Activated CD4-positive, alpha-beta memory T cell treated with anti-CD3 and anti-CD28 coated beads for 36 hours (primary cell): ENCODE results near the gene C4orf51. TPM values are rescaled to one million over a fixed set of nuclear protein-coding genes. Genes with fewer than 3 reads are reported as not detected.

Source experiments
- CTCF ChIA-PET: fragments of 350-600 bp; sonication (Branson Sonifier 250); formaldehyde crosslinking; loops from one replicate; lab custom pipeline; 2021; ENCODE audit warnings: antibody characterized with exemption, inconsistent platforms; lab: Charles Lee
- POLR2A ChIA-PET: fragments of 350-600 bp; sonication (Branson Sonifier 250); formaldehyde crosslinking; loops from one replicate; lab custom pipeline; 2021; ENCODE audit warnings: antibody characterized with exemption; lab: Charles Lee
- DNase-seq: peaks from one replicate; pipeline ENCODE4 v3.0.0-alpha.2; 2020
- H3K27ac Mint-ChIP-seq: one replicate; pipeline ENCODE4 v1.8.0; 2021; ENCODE audit warnings: mixed read lengths
- H3K27me3 Mint-ChIP-seq: one replicate; pipeline ENCODE4 v1.8.0; 2021; ENCODE audit warnings: mixed read lengths
- H3K36me3 Mint-ChIP-seq: one replicate; pipeline ENCODE4 v1.8.0; 2021; ENCODE audit warnings: mixed read lengths
- H3K4me1 Mint-ChIP-seq: one replicate; pipeline ENCODE4 v1.8.0; 2021; ENCODE audit warnings: low read depth, mixed read lengths
- H3K4me3 Mint-ChIP-seq: one replicate; pipeline ENCODE4 v1.8.0; 2021; ENCODE audit warnings: mild to moderate bottlenecking, mixed read lengths
- H3K9me3 Mint-ChIP-seq: one replicate; pipeline ENCODE4 v1.8.0; 2021; ENCODE audit warnings: mixed read lengths
- intact Hi-C: fragments of 100-400 bp; cut with micrococcal nuclease; formaldehyde crosslinking; loops from one replicate; pipeline ENCODE4 v1.15.1; 2023
- total RNA-seq, 2 experiments: library from RNA; stranded (reverse); gene quantifications; one replicate each; pipeline ENCODE4 v1.2.3, GENCODE V29; 2021

Gene C4orf51
- total RNA-seq, 2 experiments from 2014 or later = not detected

DNA sequence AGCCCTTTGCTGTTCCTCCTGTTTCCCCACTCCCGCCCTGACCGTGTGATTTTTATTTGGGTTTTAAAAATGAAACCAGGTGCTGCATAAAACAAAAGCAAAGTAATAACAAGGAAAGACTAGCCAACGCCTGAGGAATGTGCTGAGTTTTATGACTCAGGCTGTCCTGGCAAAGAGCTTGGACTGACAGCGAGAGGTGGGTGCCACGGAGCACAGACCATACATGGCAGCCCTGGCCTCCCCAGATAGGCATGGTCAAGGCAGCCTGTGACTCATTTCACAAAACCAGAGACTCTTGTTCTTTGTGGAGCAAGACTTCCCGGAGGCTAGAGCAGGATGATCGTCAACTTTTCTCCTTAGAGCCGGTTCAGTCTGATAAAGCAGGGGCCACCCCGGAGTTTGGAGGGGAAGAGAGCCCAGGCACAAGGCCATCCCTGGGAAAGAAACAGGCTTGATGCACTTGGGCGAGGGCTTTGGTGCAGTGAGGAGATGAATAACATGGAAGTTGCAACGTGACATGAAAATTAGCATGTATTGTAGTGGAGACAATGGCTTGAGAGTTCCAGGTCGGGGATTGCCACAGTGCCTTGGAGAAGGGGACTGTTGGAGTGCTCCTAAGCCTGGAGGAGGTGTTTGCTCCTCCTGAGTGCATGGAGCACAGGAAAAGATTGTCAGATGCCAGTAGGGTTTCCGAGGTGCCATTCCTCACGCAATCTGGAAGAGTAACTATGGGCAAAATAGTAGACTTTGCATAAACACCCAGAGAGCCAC is 54.8 kb downstream of the C4orf51 start:
- ChIA-PET POLR2A (no interaction called here), CTCF (no interaction called here)

DNA sequence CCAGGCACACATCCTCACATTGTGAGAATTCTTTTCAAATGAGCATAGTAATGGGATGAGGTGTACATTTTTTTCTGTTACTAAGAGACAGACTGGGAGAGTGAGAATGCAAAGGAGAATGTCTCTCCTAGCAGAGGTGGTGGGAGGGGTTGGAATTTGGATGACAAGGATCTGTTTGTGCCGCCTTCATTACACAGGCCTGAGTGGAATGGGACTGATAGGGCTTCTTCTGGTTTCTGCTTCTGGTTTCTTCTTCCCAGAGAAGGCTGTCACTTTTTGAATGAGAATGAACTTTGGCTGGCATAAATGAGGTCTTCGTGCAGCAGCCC is 55.4 kb downstream of the C4orf51 start:
- intact Hi-C loops = loop anchor here (2.0 to 10.0 kb wide), 2 partner anchors 21 to 251 kb away; partner anchors contain the start of gene SMAD1
- ChIA-PET POLR2A (no interaction called here), CTCF (interaction anchor here (0.6 kb wide), 1 partner anchor 105 kb away, joined by 3 read pairs; no protein-coding TSS in a partner anchor)
- Mint-ChIP-seq H3K27me3 (peaks cover 6% of the 10 kb centered on the region), H3K4me3 (no peak overlapping the region), H3K4me1 (peaks cover 29% of the 10 kb centered on the region), H3K36me3 (no peaks in the 10 kb centered on the region), H3K27ac (no peak overlapping the region), H3K9me3 (no peaks in the 10 kb centered on the region)
- no peak for DNase-seq

More for the DNA sequence above, 54.8 kb downstream of the C4orf51 start:
- H3K4me3 Mint-ChIP-seq = no peak overlapping the region
- no peaks in the 10 kb centered on the region for H3K9me3 Mint-ChIP-seq
- peaks cover 6% of the 10 kb centered on the region for H3K27me3 Mint-ChIP-seq
- H3K36me3 Mint-ChIP-seq = no peaks in the 10 kb centered on the region
- intact Hi-C loops = loop anchor here (2.0 to 10.0 kb wide), 2 partner anchors 22 to 250 kb away; partner anchors contain the start of gene SMAD1
- DNase-seq = peak; percentile 39
- H3K27ac Mint-ChIP-seq = no peak overlapping the region
- peaks cover 29% of the 10 kb centered on the region for H3K4me1 Mint-ChIP-seq

DNA sequence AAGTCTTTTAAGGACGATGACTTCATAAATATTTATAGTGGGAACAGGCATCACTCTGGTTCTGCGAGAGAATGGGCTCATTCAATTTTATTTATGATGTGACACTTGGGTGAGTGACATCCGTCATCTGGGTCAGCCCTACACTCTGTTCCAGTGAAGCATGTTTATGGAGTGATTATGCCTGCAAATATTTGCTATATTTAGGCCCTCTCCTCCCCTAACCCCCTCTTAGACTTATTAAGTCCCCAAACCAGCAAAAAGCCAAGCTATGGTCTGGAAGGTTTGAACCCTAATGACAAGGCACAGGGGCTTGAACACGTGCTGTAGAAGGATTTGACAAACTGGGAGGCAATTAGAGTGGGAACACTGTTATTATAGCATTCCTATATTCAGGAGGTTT is 55.9 kb downstream of the C4orf51 start:
- intact Hi-C loops = loop anchor here (2.0 to 10.0 kb wide), 2 partner anchors 21 to 251 kb away; partner anchors contain the start of gene SMAD1
- CTCF ChIA-PET = interaction anchor here (0.6 kb wide), 1 partner anchor 104 kb away, joined by 3 read pairs; no protein-coding TSS in a partner anchor

DNA sequence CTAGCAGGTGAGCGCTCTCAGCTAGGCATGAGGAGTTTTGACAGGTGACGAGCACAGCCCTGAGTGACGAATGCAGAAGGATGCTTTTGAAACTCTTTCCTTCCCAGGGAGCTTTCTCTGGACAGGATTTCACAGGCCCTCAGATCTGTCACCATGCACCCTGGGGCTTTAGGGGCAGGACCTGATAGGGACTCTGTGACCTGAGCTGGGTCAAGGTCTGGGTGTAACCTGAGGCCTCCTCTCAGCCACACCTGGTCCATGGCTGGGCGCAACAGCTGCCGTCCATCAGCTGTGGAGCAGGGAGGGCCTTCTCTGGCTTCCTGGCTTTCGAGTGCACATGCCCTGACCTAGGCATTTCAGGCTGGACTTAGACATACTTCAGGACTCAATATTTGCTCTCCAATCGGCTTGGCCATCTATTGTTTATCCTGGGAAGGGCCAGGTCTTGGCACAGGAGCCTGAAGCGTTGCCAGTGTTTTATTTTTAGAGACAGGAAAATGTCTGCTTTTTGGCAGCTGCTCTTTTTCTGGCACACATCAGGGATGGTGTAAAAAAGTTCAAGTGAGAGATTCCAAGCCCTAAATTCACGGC is 56.4 kb downstream of the C4orf51 start:
- H3K4me3 Mint-ChIP-seq = no peak overlapping the region
- ChIA-PET POLR2A (no interaction called here), CTCF (interaction anchor here (0.6 kb wide), 1 partner anchor 104 kb away, joined by 3 read pairs; no protein-coding TSS in a partner anchor)
- no peaks in the 10 kb centered on the region for H3K36me3 Mint-ChIP-seq
- H3K9me3 Mint-ChIP-seq = no peaks in the 10 kb centered on the region
- no peaks in the 10 kb centered on the region for H3K27me3 Mint-ChIP-seq
- DNase-seq = no peak
- H3K4me1 Mint-ChIP-seq = peaks cover 26% of the 10 kb centered on the region
- intact Hi-C loops = loop anchor here (10.0 kb wide), 1 partner anchor 252 kb away; the partner anchor contains the start of gene SMAD1
- no peak overlapping the region for H3K27ac Mint-ChIP-seq

More for the DNA sequence above, 55.9 kb downstream of the C4orf51 start:
- Mint-ChIP-seq H3K9me3 (no peaks in the 10 kb centered on the region), H3K27ac (no peak overlapping the region), H3K36me3 (no peaks in the 10 kb centered on the region), H3K4me3 (no peak overlapping the region), H3K4me1 (peaks cover 29% of the 10 kb centered on the region), H3K27me3 (peaks cover 4% of the 10 kb centered on the region)
- no peak for DNase-seq
- POLR2A ChIA-PET = no interaction called here

DNA sequence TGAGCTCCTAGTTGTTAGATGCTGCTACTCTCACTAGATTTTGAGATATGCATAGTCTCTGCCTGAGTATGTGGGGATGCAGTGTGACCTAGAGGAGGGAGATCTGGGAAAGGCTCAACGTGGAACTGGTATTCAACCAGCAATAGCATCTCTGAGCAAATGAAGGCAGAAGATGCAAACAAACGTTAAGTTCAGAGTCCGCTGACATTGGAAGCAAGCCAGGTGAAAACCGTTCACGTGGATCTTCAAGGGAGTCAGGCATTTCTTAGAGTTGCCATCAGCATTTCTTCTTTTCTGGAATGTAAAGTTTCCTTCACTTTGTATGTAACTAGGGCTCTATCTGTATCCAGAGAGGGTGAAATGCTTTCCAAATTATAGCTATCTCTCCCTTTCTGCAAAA is 59.9 kb downstream of the C4orf51 start:
- POLR2A ChIA-PET = no interaction called here
- no peaks in the 10 kb centered on the region for H3K9me3 Mint-ChIP-seq
- peaks cover 6% of the 10 kb centered on the region for H3K4me1 Mint-ChIP-seq
- no peak overlapping the region for H3K27ac Mint-ChIP-seq
- H3K36me3 Mint-ChIP-seq = no peaks in the 10 kb centered on the region
- DNase-seq = no peak
- H3K27me3 Mint-ChIP-seq = peaks cover 9% of the 10 kb centered on the region
- intact Hi-C loops = loop anchor here (10.0 kb wide), 1 partner anchor 255 kb away; the partner anchor contains the start of gene SMAD1
- CTCF ChIA-PET = no interaction called here
- H3K4me3 Mint-ChIP-seq = no peak overlapping the region

DNA sequence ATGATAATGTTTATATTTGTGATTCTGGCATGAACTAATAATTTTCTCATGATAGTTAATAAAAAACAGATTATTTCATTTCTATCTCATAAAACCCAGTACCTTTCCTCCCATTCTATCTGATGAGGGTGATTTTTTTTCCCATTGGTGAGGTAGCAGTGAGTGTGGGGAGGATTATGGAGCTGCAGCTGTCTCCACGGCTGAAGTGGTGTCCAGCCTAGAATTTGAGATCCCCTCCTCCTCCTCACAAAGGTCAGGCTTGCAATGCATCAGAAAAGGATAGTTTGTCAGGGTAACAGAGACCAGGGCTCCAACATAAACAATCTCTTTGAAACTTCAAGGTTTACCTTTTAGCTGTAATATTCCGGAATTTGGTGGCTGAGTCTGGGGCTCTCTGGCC is 60.9 kb downstream of the C4orf51 start:
- Mint-ChIP-seq H3K4me1 (no peaks in the 10 kb centered on the region), H3K4me3 (no peak overlapping the region), H3K27ac (no peak overlapping the region), H3K36me3 (no peaks in the 10 kb centered on the region), H3K9me3 (no peaks in the 10 kb centered on the region), H3K27me3 (peaks cover 14% of the 10 kb centered on the region)
- intact Hi-C loops = no loop called here
- POLR2A ChIA-PET = no interaction called here
- CTCF ChIA-PET = no interaction called here
- DNase-seq = no peak

DNA sequence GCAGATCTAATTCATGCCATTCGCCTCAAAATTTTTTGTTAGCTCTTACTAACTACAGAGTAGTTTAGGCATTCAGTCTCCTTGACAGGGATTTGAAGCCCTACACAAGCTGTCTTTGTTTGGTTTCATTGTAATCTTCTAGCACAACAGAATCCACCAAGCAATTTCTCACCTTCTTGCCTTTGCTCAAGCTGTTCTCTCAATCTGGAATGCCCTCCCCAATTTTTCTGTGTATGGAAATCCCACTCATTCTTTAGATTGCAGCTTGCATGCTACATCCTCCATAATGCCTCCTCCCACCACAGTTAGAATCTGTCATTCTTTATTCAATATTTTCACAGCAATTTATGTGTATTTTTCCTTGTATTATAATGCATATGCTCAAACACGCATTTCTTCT is 63.7 kb downstream of the C4orf51 start:
- Mint-ChIP-seq H3K36me3 (no peaks in the 10 kb centered on the region), H3K27me3 (peaks cover 33% of the 10 kb centered on the region), H3K4me3 (no peak overlapping the region), H3K9me3 (no peaks in the 10 kb centered on the region), H3K27ac (no peak overlapping the region), H3K4me1 (no peaks in the 10 kb centered on the region)
- POLR2A ChIA-PET = no interaction called here
- CTCF ChIA-PET = no interaction called here
- DNase-seq = no peak
- intact Hi-C loops = no loop called here

DNA sequence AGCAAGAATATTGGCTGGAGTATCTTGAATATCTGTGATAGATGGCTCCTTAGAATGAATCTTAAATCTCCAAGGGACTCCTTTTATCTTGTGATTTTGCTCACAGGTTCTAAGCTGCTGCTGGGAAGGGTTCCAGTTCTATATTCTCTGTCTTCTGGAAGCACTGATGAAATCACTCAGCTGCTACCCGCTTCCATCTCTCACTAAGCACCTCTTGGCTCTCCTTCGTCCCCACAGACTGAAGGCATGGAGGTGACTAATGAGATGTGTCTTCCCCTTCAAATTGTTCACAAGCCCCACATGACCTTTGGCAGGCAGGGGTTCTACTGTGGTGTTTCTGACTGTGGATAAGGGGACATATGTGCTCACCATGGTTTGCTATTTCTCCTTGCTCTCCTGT is 75.9 kb downstream of the C4orf51 start:
- no peak for DNase-seq
- intact Hi-C loops = loop anchor here (1.0 to 2.0 kb wide), 2 partner anchors 21 to 73 kb away; no protein-coding TSS in a partner anchor
- H3K27ac Mint-ChIP-seq = peak overlapping the region; percentile 60
- peaks cover 24% of the 10 kb centered on the region for H3K36me3 Mint-ChIP-seq
- POLR2A ChIA-PET = interaction anchor here (0.9 kb wide), 1 partner anchor 51 kb away, joined by 5 read pairs; no protein-coding TSS in a partner anchor
- CTCF ChIA-PET = no interaction called here
- H3K4me1 Mint-ChIP-seq = peaks cover 27% of the 10 kb centered on the region
- no peaks in the 10 kb centered on the region for H3K9me3 Mint-ChIP-seq
- H3K4me3 Mint-ChIP-seq = no peak overlapping the region
- peaks cover 6% of the 10 kb centered on the region for H3K27me3 Mint-ChIP-seq

DNA sequence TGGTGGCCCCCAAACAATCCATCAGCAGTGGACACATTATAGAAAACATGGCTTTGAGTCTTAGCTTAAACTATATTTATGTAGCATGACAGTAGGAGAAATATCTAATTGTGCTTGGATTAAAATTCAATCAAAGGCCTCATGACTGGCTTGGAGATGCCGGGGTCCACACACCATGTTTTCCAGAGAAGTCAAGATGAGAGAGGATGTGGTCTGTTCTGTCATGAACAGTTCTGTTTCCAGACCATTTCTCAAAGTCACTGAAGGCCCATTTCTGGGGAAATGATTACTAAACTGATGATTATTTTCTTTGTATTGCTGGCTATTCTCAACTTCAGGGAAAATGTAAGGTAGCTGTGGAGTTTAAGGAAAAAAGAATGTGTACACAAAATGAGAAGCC is 76.3 kb downstream of the C4orf51 start:
- Mint-ChIP-seq H3K4me1 (peaks cover 27% of the 10 kb centered on the region), H3K4me3 (no peak overlapping the region), H3K36me3 (peaks cover 27% of the 10 kb centered on the region), H3K27me3 (peaks cover 2% of the 10 kb centered on the region), H3K9me3 (no peaks in the 10 kb centered on the region), H3K27ac (peak overlapping the region; percentile 60)
- peak; percentile 30 for DNase-seq
- ChIA-PET POLR2A (interaction anchor here (0.9 kb wide), 1 partner anchor 51 kb away, joined by 5 read pairs; no protein-coding TSS in a partner anchor), CTCF (no interaction called here)
- intact Hi-C loops = loop anchor here (1.0 to 2.0 kb wide), 2 partner anchors 21 to 73 kb away; no protein-coding TSS in a partner anchor

DNA sequence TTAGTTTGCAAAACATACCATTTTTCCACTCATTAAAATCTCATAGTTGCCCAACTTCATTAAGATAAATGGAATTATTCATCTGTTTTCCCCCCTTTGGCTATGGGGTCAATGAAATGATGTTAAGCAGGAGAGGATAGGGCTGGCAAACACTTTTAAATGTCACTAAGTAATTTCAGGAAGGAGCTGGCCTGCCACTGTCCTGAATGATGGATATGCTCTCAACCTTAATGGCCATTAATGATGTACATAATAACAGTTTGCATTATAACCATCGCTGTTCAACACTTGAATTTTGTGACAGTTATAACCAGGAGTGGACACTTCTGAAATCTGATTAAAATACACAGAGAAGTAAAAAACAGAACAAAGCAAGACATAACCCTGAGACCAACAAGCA is 77.2 kb downstream of the C4orf51 start:
- H3K4me1 Mint-ChIP-seq = peaks cover 27% of the 10 kb centered on the region
- intact Hi-C loops = loop anchor here (2.0 kb wide), 1 partner anchor 22 kb away; no protein-coding TSS in a partner anchor
- peak overlapping the region; percentile 60 for H3K27ac Mint-ChIP-seq
- peaks cover 34% of the 10 kb centered on the region for H3K36me3 Mint-ChIP-seq
- no peak for DNase-seq
- CTCF ChIA-PET = no interaction called here
- no peaks in the 10 kb centered on the region for H3K27me3 Mint-ChIP-seq
- H3K9me3 Mint-ChIP-seq = no peaks in the 10 kb centered on the region
- H3K4me3 Mint-ChIP-seq = no peak overlapping the region
- POLR2A ChIA-PET = no interaction called here

DNA sequence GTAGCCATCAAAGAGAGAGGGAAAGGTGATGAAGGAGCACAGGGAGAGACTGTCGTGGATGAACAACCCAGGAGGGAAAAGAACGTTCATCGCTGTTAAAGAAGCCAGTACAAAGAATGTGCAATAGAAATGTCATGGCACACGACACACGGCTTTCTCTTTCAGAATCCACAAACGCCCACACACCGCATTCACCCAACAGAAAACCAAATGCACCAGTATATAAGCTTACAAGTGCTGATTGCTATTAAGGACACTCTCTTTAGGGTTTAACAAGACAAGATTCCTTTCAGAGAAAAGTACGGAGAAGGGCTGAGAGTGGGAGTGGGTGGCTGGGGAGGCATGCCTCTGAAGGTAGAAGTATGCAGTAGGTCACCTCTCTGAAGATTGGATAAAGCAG is 80.2 kb downstream of the C4orf51 start:
- Mint-ChIP-seq H3K27ac (no peak overlapping the region), H3K9me3 (no peaks in the 10 kb centered on the region), H3K36me3 (peaks cover 58% of the 10 kb centered on the region), H3K27me3 (no peaks in the 10 kb centered on the region), H3K4me3 (no peak overlapping the region), H3K4me1 (peaks cover 27% of the 10 kb centered on the region)
- intact Hi-C loops = no loop called here
- peak; percentile 33 for DNase-seq
- POLR2A ChIA-PET = no interaction called here
- CTCF ChIA-PET = no interaction called here
